CD4-positive, alpha-beta T cell treated with Interleukin-2 at 100 ng/mL for 4 hours (primary cell): ENCODE results near the gene TMEM63C.
"Not testable (repeated sequence)": the region's sequence is repeated elsewhere in the genome, so short reads cannot be mapped to it uniquely, and the experiment has no call there.

Source experiments
- DNase-seq: peaks from one replicate; pipeline ENCODE4 v3.0.0-alpha.2; 2020; ENCODE audit warnings: low spot score

The TMEM63C gene

GRCh38 chr14:77157740-77158139 is 23.9 kb upstream of the TMEM63C start:
- no peak for DNase-seq

- DNase-seq: no peak
Observed at GRCh38 chr14:77158175-77158881, 23.3 kb upstream of the TMEM63C start.

GRCh38 chr14:77158882-77159255 is 22.7 kb upstream of the TMEM63C start:
- DNase-seq: no peak

GRCh38 chr14:77161011-77161410 is 20.6 kb upstream of the TMEM63C start:
- DNase-seq: no peak

- DNase-seq: no peak
Observed at GRCh38 chr14:77170045-77170444, 11.6 kb upstream of the TMEM63C start.

- no peak for DNase-seq
Observed at GRCh38 chr14:77172916-77173315, 8.7 kb upstream of the TMEM63C start.

GRCh38 chr14:77173911-77174617 is 7.5 kb upstream of the TMEM63C start:
- DNase-seq: not testable (repeated sequence)

- no peak for DNase-seq
Observed at GRCh38 chr14:77175843-77176242, 5.8 kb upstream of the TMEM63C start.

DNA sequence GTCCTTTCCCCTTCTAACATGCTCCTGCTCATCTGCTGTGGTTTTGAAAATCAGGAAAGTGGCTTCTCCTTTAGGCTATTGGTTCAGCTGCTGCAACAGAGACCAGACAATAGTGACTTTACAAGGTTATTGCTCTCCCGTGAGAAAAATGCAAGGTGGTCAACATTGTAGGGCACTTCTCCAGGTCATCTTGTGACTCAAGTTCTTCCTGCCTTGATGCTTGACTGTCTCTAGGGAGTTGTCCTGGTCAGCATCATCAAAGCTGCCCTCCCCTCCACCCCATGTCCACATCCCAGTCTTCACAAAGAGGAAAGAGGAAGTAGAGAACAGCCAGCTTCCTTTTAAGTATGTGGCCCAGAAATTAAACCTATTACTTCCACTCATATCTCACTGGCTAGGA is 3.9 kb upstream of the TMEM63C start:
- no peak for DNase-seq

DNA sequence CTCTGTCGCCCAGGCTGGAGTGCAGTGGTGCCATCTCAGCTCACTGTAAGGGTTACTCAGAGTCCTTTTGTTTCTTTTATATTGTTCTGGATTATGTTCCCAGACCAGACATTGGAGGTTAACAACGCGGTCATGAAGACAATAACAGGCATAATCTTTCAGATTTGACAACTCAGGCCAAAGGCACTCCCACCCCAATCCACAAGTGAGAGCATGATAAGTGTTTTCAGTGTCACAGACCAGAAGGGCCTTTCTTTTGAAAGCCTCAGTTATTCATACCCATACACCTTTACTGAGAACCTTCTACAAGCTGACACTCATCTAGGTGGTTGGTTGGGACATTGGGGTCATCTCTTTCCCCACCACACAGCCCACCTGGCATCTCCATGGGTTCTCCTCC is 2.9 kb upstream of the TMEM63C start:
- DNase-seq: no peak

DNA sequence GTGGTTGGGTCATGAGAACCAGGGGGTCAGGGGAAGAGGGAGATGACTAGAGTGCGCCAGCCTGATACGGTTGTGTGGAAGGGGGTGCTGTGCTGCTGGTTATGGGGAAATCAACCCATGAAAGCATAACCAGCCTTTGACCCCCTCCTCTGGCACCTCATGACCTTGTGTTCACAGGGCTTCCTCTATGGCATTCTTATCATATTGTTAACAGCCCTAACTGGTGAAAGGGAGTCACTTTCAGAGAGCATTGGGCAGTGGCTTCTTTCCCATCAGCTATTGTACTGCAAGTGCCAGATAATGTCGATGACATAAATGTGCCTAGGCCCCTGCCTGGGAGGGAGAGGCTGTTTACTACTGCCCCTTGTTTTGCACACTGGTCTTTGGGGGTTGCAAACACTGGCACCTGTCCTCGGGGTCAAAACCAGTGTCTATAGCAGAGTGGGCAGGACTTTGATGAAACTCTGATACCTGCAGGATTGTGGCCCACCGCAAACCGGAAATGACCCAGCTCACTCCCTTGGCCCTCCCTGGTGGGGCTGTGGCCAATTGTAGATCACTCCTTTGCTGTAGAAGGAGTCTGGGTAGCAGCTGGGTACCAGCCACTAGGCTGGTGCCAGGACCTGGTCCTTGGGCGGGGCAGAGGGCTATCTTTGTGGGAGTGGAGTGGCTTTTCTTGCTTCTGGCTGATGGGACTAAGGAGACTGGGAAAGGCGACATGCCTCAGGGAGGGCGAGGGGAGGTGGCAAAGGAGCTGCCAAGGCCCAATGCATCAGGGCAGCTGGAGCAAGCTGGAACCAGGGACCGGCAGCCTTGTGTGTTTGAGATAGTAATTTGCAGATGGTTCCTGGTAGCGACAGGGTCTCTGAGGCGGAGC is 634 bp upstream of the TMEM63C start:
- DNase-seq: no peak

DNA sequence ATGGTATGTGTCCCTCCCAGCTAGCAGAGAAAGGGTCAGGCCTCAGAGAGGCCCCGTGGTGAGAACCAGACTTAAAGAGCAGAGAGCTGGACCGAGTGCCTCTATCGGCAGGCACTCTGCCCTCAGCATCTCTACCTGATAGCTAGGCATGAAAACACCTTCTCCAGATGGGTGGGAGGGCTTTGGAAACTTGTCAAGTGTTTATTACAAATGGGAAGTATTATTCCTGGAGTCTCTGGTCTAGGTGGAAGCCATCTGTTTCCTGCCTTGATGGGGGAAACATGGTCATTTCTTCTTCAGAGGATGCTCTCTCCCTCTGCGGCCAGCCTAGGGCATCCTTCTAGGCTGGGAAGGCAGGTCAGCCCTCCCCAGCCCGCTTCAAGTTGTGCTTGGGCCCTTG is 2.3 kb downstream of the TMEM63C start:
- DNase-seq: no peak

DNA sequence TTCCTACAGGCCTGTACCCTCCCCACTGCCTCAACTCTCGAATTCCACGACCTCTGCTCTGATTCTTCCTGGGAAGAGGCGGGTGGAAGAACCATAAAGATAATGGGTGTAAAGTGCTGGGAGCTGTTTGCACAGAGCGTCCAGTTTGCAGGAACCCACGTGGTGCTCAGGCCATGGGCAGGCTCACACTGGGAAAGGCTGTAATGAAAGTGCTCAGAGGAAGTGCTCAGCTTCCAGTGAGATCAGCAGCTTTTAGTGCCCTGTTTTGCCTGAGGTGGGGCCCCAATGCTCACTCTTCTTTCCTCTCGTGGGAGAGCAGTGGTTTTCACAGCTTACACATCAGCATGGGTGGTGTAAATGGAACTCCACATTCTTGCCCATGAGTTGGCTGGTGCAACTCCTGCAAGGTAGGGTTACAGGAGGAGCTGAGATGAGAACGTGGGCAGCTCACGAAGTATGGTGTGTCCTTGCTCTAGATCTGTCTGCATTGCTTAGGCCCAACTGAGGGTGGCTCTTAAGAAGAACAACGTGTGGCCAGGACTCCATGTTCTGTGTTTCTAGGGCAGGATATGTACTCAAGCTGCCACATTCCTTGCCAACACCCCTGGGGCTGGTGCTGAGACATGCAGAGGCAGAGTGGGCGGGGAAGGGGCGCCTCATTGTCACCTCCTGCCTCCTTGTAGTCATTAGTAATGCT is 2.9 kb downstream of the TMEM63C start:
- DNase-seq: no peak

DNA sequence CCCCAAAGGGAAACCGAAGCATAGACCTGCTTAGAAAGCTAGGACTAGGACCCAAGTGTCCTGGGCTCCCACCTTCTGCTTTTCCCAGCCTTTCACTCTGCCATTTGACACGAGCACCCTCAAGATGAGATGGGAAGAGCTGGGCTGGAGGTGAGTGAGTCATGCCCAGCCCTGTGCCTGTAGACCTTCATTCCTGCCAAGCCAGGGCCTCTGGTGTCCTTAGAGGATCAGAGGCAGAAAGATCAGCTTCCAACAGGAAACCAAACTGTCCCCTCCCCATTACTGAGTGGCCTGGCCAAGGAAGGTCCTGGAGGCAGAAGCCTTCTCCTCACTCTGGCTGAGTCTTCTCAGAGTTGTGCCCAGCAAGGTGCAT is 3.5 kb downstream of the TMEM63C start:
- DNase-seq: no peak

GRCh38 chr14:77186911-77187648 is 5.5 kb downstream of the TMEM63C start:
- no peak for DNase-seq

GRCh38 chr14:77187649-77188012 is 6.0 kb downstream of the TMEM63C start:
- DNase-seq: no peak

DNA sequence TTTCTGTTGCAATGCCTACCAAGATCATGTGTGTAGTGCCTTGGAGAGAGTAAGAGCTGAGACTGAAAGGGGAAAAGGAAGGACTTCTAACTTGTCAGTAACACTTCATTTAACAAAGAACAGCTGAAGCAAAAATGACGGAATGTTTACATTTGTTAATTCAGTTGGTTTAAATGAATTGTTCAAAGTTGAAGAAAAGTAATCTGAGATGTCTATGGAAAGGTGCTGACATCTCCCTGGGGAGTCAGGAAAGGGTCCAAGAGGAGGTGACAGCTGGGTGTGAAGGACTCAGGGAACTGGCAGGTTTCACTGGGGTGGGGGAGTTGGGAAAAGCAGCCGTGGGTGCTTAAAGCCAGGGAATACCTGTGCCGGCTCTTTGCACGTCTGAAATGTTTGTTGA is 7.9 kb downstream of the TMEM63C start:
- DNase-seq: no peak

DNA sequence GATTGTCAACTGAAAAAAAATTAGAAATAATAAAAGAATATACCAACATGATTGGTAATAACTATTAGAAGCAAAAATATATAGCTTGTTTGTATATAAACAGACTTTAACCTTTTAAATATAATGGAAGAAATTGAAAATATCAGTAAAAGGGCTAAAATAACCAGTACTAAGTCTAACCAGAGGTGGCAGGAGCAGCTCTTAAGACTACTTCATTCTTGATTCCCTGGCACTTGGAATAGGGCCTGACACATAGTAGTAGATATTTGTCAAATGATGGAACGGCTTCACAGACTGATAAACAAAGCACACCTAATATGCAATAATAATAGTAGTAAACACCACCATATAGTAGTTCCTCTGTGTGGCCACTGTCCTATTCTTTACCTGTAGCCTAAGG is 9.4 kb downstream of the TMEM63C start:
- no peak for DNase-seq

GRCh38 chr14:77194706-77195105 is 13.1 kb downstream of the TMEM63C start:
- DNase-seq: no peak

DNA sequence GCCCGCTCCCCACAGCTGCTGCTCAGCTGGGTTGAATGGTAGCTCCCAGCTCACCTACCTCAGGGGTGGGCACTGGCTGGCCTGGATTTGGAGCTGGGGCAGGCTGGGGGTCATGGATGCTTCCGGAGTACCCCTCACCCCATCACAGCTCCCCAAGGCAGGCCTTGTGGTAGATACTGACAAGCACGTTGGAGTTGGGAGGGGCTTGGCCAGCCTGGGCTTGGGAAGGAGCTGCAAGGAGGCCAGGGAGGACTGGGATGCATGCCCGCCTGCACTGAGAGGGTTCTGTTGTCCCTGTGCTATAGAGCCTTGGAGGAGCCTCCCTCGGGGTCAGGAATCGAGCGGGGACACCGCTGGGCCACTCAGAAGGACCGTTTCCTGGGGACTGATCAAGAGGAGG is 14.2 kb downstream of the TMEM63C start:
- no peak for DNase-seq

DNA sequence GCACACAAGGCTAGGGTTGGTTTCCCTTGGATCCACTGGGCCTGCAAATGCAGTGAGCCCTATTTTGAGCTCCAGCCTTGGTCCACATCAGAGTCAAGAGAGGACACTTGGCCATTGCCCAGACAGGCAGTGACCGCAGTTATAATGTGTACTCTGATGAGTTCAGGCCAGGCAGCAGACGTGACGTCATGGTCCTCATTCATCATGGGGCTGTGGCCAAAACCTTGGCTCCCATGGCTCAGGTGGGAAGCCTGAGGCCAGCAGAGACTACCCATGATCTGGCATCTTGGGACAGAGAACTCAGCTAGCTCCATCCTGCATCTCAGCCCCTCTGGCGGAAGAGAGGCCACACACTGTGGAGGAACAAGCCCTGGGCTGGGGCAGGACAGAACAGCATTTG is 16.4 kb downstream of the TMEM63C start:
- DNase-seq: no peak

GRCh38 chr14:77198561-77198960 is 17.0 kb downstream of the TMEM63C start:
- no peak for DNase-seq
